ENCODE results near the gene GALNT2.

DNA sequence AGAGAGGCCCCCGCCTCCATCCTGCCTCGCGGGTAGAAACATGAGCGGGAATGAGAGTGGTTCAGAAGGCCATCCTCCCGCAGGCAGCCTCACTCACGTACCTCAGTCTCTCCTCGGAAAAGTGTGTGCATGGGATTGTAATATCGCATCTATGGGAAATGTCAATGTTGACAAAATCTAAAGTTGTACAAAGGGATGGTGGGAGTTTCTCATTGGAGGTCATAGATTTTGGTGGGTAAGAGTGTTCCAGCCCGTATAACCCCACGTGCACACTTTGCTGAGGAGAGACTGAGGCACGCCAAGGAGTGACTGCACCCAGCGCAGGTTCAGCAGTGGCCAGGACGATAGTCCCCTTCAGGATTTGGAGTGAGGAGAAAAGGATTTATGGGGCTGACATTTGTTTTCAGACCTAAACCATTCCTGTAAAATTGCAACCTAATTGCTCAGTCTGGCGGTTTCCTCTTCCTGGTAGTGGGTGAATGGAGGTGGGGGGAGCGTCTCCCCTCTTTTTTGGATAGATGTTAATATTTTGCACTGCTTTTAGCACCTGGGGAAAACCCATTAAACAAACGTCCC lies 59.6 kb downstream of the GALNT2 start:
- TF ChIP-seq CTCF (conservative IDR thresholded peaks at IDR 0.05; ENCODE audit: low read depth in 2 of 2) (no peak), POLR2AphosphoS5 (IDR thresholded peaks at IDR 0.05; ENCODE audit: low read depth) (no peak), EZH2 (IDR thresholded peaks at IDR 0.05; ENCODE audit: low read depth, unreplicated experiment) (no peak), CREB1 (CRISPR knock-in tag; IDR thresholded peaks at IDR 0.05; ENCODE audit: low read depth) (no peak), EZH2phosphoT487 (IDR thresholded peaks at IDR 0.05; ENCODE audit: unreplicated experiment) (no peak), ZNF114 (CRISPR knock-in tag; IDR thresholded peaks at IDR 0.05) (no peak), NANOG (IDR thresholded peaks at IDR 0.05; ENCODE audit: borderline replicate concordance) (no peak), ZNF331 (CRISPR knock-in tag; IDR thresholded peaks at IDR 0.05; ENCODE audit: low read depth) (no peak), ZNF462 (CRISPR knock-in tag; IDR thresholded peaks at IDR 0.05) (no peak), JUNB (IDR thresholded peaks at IDR 0.05; ENCODE audit: unreplicated experiment) (no peak), ETS1 (IDR thresholded peaks at IDR 0.05) (no peak)
- TF ChIP-seq, protein P1, sequence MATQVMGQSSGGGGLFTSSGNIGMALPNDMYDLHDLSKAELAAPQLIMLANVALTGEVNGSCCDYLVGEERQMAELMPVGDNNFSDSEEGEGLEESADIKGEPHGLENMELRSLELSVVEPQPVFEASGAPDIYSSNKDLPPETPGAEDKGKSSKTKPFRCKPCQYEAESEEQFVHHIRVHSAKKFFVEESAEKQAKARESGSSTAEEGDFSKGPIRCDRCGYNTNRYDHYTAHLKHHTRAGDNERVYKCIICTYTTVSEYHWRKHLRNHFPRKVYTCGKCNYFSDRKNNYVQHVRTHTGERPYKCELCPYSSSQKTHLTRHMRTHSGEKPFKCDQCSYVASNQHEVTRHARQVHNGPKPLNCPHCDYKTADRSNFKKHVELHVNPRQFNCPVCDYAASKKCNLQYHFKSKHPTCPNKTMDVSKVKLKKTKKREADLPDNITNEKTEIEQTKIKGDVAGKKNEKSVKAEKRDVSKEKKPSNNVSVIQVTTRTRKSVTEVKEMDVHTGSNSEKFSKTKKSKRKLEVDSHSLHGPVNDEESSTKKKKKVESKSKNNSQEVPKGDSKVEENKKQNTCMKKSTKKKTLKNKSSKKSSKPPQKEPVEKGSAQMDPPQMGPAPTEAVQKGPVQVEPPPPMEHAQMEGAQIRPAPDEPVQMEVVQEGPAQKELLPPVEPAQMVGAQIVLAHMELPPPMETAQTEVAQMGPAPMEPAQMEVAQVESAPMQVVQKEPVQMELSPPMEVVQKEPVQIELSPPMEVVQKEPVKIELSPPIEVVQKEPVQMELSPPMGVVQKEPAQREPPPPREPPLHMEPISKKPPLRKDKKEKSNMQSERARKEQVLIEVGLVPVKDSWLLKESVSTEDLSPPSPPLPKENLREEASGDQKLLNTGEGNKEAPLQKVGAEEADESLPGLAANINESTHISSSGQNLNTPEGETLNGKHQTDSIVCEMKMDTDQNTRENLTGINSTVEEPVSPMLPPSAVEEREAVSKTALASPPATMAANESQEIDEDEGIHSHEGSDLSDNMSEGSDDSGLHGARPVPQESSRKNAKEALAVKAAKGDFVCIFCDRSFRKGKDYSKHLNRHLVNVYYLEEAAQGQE (IDR thresholded peaks at IDR 0.05; ENCODE audit: unreplicated experiment) = no peak

All from GM23338 (cell line).